Subcutaneous adipose tissue (tissue), 4 donors: ENCODE measurements around the gene PAPSS1. TPM values are rescaled to one million over a fixed set of nuclear protein-coding genes. Genes with fewer than 3 reads are reported as not detected.

ENCODE experiments used
- CTCF ChIP-seq: fragments of 450-650 bp; IDR thresholded peaks from one replicate; pipeline ENCODE4 v1.5.1; 2016; ENCODE audit warnings: low read depth, mild to moderate bottlenecking, control low read depth, antibody characterized with exemption, moderate library complexity
- total RNA-seq, 4 donors: library from RNA; depleted of rRNA; stranded (reverse); fragments of >200 nt; gene quantifications; one replicate each; pipeline ENCODE4 v1.1.0, GENCODE V29; 2016

Gene PAPSS1
- total RNA-seq, 4 donors from 2014 or later, result 37.0 to 67.0 (median 44.8) TPM

GRCh38 chr4:107600436-107600835 is 119.6 kb downstream of the PAPSS1 start:
- TF ChIP-seq CTCF, result no peak

GRCh38 chr4:107599841-107600240 is 120.2 kb downstream of the PAPSS1 start:
- no peak for TF ChIP-seq CTCF

GRCh38 chr4:107593230-107593629 is 126.8 kb downstream of the PAPSS1 start:
- TF ChIP-seq CTCF, result no peak

- no peak for TF ChIP-seq CTCF
These were observed 127.5 kb downstream of the PAPSS1 start for GRCh38 chr4:107592519-107592918.

- TF ChIP-seq CTCF, result no peak
These were observed 130.8 kb downstream of the PAPSS1 start for GRCh38 chr4:107589269-107589668.

- no peak for TF ChIP-seq CTCF
These were observed 133.7 kb downstream of the PAPSS1 start for GRCh38 chr4:107586371-107586770.

- TF ChIP-seq CTCF, result no peak
These were observed 140.9 kb downstream of the PAPSS1 start for GRCh38 chr4:107579099-107579498.
